Muscle layer of duodenum (tissue), 2 donors: ENCODE data around the gene OTUB2.

Experiments used
- H3K27ac ChIP-seq: one replicate; pipeline ENCODE4 v1.7.0; 2013; ENCODE audit warnings: mild to moderate bottlenecking, low read length
- H3K27me3 ChIP-seq: one replicate; pipeline ENCODE4 v1.7.0; 2013; ENCODE audit warnings: low read depth, mild to moderate bottlenecking, control low read depth, low read length
- H3K36me3 ChIP-seq, 2 donors: one replicate each; pipeline ENCODE4 v1.7.0; 2013; ENCODE audit warnings: low read length in 2 of 2, control low read depth in 1 of 2, mild to moderate bottlenecking in 1 of 2; ENCODE audit not compliant: insufficient read depth in 2 of 2, control insufficient read depth in 1 of 2
- H3K4me1 ChIP-seq, 2 donors: one replicate each; pipeline ENCODE4 v1.7.0; 2013; ENCODE audit warnings: low read length in 2 of 2, mild to moderate bottlenecking in 2 of 2, control low read depth in 1 of 2, moderate library complexity in 1 of 2; ENCODE audit not compliant: insufficient read depth in 2 of 2, control insufficient read depth in 1 of 2
- H3K4me3 ChIP-seq, 2 donors: one replicate each; pipeline ENCODE4 v1.7.0; 2013; ENCODE audit warnings: low read length in 2 of 2, low read depth in 1 of 2, mild to moderate bottlenecking in 1 of 2
- H3K9me3 ChIP-seq, 2 donors: one replicate each; pipeline ENCODE4 v1.7.0; 2013; ENCODE audit warnings: low read length in 2 of 2, control low read depth in 1 of 2, mild to moderate bottlenecking in 1 of 2; ENCODE audit not compliant: control insufficient read depth in 1 of 2
- donor health status: healthy.

The OTUB2 gene

DNA sequence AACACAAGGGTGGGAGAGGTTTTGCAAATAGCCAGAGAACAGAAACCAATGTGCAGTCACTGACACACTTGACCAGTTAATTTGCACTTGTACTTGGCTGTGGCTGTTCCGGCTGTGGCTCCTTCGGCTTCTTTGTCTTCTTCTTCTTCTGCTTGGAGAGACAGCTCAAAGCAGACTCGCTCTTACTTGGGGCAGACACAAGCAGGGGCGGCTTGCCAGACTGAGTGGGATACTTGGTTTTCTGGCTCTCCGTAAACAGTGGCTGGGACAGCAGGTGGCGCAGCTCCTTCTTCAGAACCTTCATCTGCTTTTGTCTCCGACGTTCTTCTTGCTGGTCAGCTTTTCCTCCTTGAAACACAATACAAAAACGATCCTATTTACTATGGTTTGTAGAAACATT lies 25.0 kb downstream of the OTUB2 start:
- Histone ChIP-seq H3K9me3 (no peaks in the 10 kb centered on the region), H3K27me3 (no peaks in the 10 kb centered on the region), H3K4me3 (no peak overlapping the region), H3K4me1 (peaks cover 3 to 34% of the 10 kb centered on the region in 2 donors), H3K36me3 (peaks cover 83 to 85% of the 10 kb centered on the region in 2 donors), H3K27ac (no peak overlapping the region)

DNA sequence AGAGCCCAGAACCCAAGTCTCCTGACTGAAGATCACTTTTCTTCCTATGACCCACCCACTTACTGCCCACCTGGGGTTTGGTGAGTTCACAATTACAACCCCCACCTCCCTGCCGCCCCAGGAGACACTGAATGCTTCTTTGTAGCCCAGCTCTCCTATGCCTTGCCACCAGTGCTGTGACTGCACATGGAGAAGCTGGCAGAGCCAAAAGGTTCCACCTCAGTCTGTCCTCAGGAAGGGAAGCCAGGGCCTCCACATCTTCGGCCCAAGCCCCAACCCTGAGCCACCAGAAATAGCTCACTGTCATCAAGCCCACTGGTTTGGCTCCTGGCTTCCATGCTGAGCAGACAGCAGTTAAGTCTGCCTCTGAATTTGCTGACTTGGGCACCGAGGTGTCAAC lies 25.6 kb downstream of the OTUB2 start:
- H3K27me3 ChIP-seq: no peaks in the 10 kb centered on the region
- H3K4me1 ChIP-seq: peaks cover 3 to 34% of the 10 kb centered on the region in 2 donors
- no peak overlapping the region for H3K27ac ChIP-seq
- H3K4me3 ChIP-seq: no peak overlapping the region
- H3K9me3 ChIP-seq: no peaks in the 10 kb centered on the region
- peaks cover 84 to 86% of the 10 kb centered on the region in 2 donors for H3K36me3 ChIP-seq

GRCh38 chr14:94052199-94052598 lies 26.1 kb downstream of the OTUB2 start:
- Histone ChIP-seq H3K27me3 (no peaks in the 10 kb centered on the region), H3K27ac (no peak overlapping the region), H3K36me3 (peaks cover 81 to 86% of the 10 kb centered on the region in 2 donors), H3K9me3 (no peaks in the 10 kb centered on the region), H3K4me3 (no peak overlapping the region), H3K4me1 (peaks cover 3 to 34% of the 10 kb centered on the region in 2 donors)

GRCh38 chr14:94052662-94053061 lies 26.5 kb downstream of the OTUB2 start:
- H3K36me3 ChIP-seq: peaks cover 77 to 86% of the 10 kb centered on the region in 2 donors
- no peaks in the 10 kb centered on the region for H3K27me3 ChIP-seq

GRCh38 chr14:94054401-94054800 lies 28.3 kb downstream of the OTUB2 start:
- Histone ChIP-seq H3K9me3 (no peaks in the 10 kb centered on the region), H3K27me3 (no peaks in the 10 kb centered on the region), H3K36me3 (peaks cover 81 to 84% of the 10 kb centered on the region in 2 donors), H3K27ac (no peak overlapping the region), H3K4me3 (no peak overlapping the region), H3K4me1 (peaks cover 8 to 31% of the 10 kb centered on the region in 2 donors)

More at GRCh38 chr14:94052662-94053061, 26.5 kb downstream of the OTUB2 start:
- H3K9me3 ChIP-seq: no peaks in the 10 kb centered on the region
- no peak overlapping the region for H3K27ac ChIP-seq
- no peak overlapping the region for H3K4me3 ChIP-seq
- peaks cover 3 to 34% of the 10 kb centered on the region in 2 donors for H3K4me1 ChIP-seq

GRCh38 chr14:94054936-94055335 lies 28.8 kb downstream of the OTUB2 start:
- peaks cover 83 to 84% of the 10 kb centered on the region in 2 donors for H3K36me3 ChIP-seq
- no peak overlapping the region for H3K4me3 ChIP-seq
- H3K9me3 ChIP-seq: no peaks in the 10 kb centered on the region
- peaks cover 8 to 30% of the 10 kb centered on the region in 2 donors for H3K4me1 ChIP-seq
- no peaks in the 10 kb centered on the region for H3K27me3 ChIP-seq
- H3K27ac ChIP-seq: no peak overlapping the region

- H3K4me1 ChIP-seq: peaks cover 5 to 16% of the 10 kb centered on the region in 2 donors
- no peak overlapping the region for H3K27ac ChIP-seq
Measured at GRCh38 chr14:94056579-94057308, 30.6 kb downstream of the OTUB2 start.

DNA sequence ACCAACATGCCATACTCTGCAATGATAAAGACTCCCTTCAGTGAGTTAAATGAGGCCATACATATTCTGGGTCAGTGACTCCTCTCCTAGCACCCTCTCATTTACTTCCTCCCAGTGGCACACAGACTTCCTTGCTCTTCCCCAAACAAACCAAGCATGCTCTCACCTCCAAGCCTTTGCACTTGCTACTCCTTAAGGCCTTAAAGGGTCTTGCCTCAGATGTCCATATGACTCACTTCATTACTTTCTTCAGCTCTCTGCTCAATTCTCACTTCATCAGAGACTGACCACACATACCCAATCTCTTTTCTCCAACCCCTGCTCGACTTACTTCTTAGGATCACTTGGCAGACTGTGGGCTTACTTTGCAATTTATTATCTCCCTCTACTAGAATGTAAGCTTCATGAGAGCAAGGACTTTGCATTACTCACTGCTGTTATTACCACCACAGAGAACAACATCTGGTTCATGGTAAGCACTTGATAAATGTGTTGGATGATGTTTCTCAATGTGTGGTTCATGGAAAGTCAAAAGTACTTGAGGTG lies 32.1 kb downstream of the OTUB2 start:
- Histone ChIP-seq H3K9me3 (no peaks in the 10 kb centered on the region), H3K4me1 (peaks cover 5 to 24% of the 10 kb centered on the region in 2 donors), H3K36me3 (peaks cover 76 to 80% of the 10 kb centered on the region in 2 donors), H3K4me3 (no peak overlapping the region), H3K27me3 (no peaks in the 10 kb centered on the region), H3K27ac (no peak overlapping the region)

More at GRCh38 chr14:94056579-94057308, 30.6 kb downstream of the OTUB2 start:
- Histone ChIP-seq H3K4me3 (no peak overlapping the region), H3K36me3 (peaks cover 83 to 89% of the 10 kb centered on the region in 2 donors), H3K27me3 (no peaks in the 10 kb centered on the region), H3K9me3 (no peaks in the 10 kb centered on the region)

GRCh38 chr14:94058674-94059138 lies 32.6 kb downstream of the OTUB2 start:
- no peaks in the 10 kb centered on the region for H3K9me3 ChIP-seq
- no peak overlapping the region for H3K27ac ChIP-seq
- H3K36me3 ChIP-seq: peaks cover 76 to 80% of the 10 kb centered on the region in 2 donors
- no peak overlapping the region for H3K4me3 ChIP-seq
- H3K27me3 ChIP-seq: no peaks in the 10 kb centered on the region
- H3K4me1 ChIP-seq: peaks cover 5 to 24% of the 10 kb centered on the region in 2 donors

DNA sequence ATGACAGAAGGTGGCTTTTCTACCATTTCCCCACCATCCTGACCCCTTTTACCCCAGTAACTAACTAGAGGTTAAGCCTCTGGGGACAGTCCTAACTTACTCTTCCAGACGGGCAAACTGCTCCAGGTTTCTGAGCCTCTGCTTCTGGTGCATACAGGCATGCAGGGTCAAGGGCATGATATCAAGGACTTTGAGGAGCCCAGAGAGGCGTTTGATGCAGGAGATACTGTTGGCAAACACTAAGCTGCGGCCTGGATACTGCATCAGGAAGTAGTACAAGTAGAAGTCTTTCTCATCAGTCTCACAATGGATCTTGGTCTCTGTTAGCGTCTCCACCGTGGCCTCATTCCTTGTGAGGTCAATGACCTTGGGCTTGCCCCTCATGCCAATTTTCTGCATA lies 33.9 kb downstream of the OTUB2 start:
- Histone ChIP-seq H3K9me3 (no peaks in the 10 kb centered on the region), H3K4me1 (peaks cover 5 to 24% of the 10 kb centered on the region in 2 donors), H3K27me3 (no peaks in the 10 kb centered on the region), H3K27ac (no peak overlapping the region), H3K36me3 (peaks cover 64 to 68% of the 10 kb centered on the region in 2 donors), H3K4me3 (no peak overlapping the region)

DNA sequence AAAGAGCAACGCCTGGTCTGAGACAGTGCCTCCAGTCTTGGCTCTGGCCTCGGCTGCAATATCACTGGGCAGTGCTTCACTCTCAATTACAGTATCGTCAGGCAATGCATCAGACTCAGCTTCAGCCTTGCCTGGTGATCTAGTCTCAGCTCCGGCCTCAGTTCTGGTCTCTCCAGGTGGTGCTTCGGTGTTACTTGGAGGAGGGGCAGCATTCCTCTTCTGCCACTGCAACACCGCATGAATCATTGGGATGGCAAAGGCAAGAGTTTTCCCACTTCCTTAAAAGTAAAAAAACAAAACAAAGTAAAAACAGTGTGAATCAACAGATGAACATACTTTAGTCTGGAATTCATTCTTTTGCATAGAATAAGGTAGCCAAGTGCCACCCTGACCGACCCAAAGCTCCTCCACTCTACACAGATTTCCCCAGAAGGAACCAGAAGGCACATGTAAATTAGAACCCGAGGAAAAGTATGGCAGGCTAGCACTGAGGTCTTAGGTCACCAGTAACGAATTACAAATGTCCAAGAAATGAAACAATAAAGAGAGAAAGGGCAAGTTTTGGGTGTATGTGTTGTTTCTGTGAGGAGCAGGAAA lies 36.3 kb downstream of the OTUB2 start:
- Histone ChIP-seq H3K9me3 (no peaks in the 10 kb centered on the region), H3K36me3 (peaks cover 45 to 48% of the 10 kb centered on the region in 2 donors), H3K27me3 (no peaks in the 10 kb centered on the region), H3K4me3 (no peak overlapping the region), H3K4me1 (peaks cover 5 to 39% of the 10 kb centered on the region in 2 donors), H3K27ac (no peak overlapping the region)
